ENCODE data around the gene APAF1. TPM values are rescaled to one million over a fixed set of nuclear protein-coding genes. Genes with fewer than 3 reads are reported as not detected.
"Not testable (repeated sequence)": the region's sequence is repeated elsewhere in the genome, so short reads cannot be mapped to it uniquely, and the experiment has no call there.

APAF1 gene
- total and polyA plus RNA-seq, 11 donors = 2.5 to 11.6 (median 3.7) TPM

DNA sequence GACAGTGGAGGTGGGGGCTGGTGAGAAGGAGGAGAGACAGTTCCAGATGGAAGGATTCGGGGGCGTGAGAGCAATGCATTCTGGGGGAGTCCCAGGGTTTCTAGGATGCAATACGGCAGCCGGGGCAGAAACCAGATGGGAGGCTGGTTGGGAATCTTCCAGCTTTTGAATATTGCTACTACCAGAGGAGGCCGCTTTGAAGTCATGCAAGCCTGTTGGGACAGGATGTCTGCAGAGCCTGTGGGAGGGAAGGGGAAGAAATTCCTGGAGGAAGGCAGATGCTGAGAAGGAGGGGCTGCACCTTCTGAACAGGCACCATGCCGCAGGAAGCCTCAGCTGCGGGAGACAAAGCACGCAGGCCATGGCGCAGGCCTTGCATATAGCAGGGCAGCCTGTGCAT is 105.4 kb downstream of the APAF1 start:
- no peak for ATAC-seq
- peaks cover 0 to 14% (median 10%) of the 10 kb centered on the region in 9 donors for H3K27me3 ChIP-seq
- 38 to 64% (median 48%) methylated on average over 5 to 9 of the region's 9 CpGs for WGBS, 4 donors

DNA sequence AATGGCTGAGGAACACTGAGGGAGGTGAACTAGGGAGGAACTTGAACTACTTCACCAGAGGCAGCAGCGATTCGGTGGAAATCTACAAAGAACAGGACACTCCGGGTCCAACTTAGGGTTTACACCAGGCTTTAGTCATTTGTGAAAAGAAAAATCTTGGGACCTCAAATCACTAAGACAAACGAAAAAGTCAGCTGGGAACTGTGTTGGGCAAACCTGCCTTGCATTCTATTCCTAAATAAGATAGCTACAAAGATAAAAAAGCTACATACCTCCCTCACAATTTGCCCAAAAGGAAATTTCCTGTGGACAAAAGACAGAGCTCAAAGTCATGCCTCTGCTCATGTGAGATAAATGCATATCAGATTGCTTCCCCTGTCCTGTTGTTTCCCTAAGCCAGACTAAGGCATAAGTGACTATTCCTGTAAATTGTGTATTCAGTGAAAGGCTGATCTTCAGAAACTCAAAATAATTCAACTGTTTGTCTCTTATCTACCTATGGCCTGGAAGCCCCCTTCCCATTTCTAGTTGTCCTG is 106.6 kb downstream of the APAF1 start:
- no peak overlapping the region for H3K27ac ChIP-seq
- WGBS, 4 donors = 75 to 85% (median 82%) methylated on average over 4 of the region's 4 CpGs
- H3K36me3 ChIP-seq = no peaks in the 10 kb centered on the region
- TF ChIP-seq, protein P1, sequence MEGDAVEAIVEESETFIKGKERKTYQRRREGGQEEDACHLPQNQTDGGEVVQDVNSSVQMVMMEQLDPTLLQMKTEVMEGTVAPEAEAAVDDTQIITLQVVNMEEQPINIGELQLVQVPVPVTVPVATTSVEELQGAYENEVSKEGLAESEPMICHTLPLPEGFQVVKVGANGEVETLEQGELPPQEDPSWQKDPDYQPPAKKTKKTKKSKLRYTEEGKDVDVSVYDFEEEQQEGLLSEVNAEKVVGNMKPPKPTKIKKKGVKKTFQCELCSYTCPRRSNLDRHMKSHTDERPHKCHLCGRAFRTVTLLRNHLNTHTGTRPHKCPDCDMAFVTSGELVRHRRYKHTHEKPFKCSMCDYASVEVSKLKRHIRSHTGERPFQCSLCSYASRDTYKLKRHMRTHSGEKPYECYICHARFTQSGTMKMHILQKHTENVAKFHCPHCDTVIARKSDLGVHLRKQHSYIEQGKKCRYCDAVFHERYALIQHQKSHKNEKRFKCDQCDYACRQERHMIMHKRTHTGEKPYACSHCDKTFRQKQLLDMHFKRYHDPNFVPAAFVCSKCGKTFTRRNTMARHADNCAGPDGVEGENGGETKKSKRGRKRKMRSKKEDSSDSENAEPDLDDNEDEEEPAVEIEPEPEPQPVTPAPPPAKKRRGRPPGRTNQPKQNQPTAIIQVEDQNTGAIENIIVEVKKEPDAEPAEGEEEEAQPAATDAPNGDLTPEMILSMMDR (IDR thresholded peaks at IDR 0.05) = no peak
- TF ChIP-seq POLR2A (IDR thresholded peaks at IDR 0.05) = no peak
- intact Hi-C loops (cut with DNase I) = no loop called here
- no peak overlapping the region for H3K4me3 ChIP-seq
- no peaks in the 10 kb centered on the region for H3K9me3 ChIP-seq
- no peak for ATAC-seq
- no peak for DNase-seq
- H3K4me1 ChIP-seq = no peaks in the 10 kb centered on the region
- H3K27me3 ChIP-seq = peaks cover 0 to 3% (median 0%) of the 10 kb centered on the region in 9 donors

More for the DNA sequence above, 105.4 kb downstream of the APAF1 start:
- no peaks in the 10 kb centered on the region for H3K36me3 ChIP-seq
- TF ChIP-seq, protein P1 (IDR thresholded peaks at IDR 0.05) = no peak
- no peak for TF ChIP-seq POLR2A (IDR thresholded peaks at IDR 0.05)
- peaks cover 0 to 9% (median under 1%) of the 10 kb centered on the region in 12 donors for H3K4me1 ChIP-seq
- no peak for DNase-seq
- no peak overlapping the region for H3K4me3 ChIP-seq
- no peaks in the 10 kb centered on the region for H3K9me3 ChIP-seq
- intact Hi-C loops (cut with DNase I) = no loop called here
- no peak overlapping the region for H3K27ac ChIP-seq

DNA sequence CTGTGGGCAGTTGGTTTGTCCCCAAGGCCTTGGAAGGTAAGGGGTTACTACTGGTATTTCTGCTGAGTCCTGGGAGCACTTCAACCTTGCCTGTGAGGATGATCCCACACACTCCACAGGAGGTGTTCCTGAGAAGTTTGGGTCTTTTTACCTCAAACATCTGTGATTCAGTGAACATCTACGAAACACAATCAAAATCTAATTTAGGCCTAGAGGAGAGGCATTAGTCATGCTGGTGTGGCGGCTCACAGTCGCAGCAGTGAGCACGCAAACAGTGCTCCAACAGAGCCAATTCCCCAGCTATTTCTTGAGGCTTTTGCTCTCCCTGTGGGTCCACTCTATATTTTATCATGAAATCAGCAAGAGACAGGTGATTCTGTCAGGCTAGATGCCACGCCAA is 107.6 kb downstream of the APAF1 start:
- WGBS, 4 donors = 86 to 93% (median 88%) methylated on average over 5 of the region's 5 CpGs
- intact Hi-C loops (cut with DNase I) = no loop called here
- ATAC-seq = no peak

DNA sequence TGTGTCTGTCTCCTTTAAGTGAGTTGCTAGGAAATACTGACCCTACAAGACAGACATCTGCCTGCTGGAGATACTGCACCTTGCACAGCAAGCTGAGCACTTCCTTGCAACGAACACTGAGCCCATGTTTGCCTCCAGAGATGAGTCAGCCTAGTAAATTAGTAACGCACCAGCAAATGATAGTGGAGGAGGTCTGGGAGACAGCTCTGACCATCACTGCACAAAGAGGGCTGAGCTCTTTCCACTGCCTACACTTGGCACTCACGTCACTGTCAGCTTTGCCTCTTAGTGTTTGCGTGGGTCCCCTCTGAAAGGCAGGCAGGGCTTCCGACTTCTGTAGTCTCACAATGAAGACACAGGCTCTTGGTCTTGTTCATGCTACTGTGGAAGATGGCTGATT is 109.0 kb downstream of the APAF1 start:
- Histone ChIP-seq H3K27ac (no peak overlapping the region), H3K9me3 (no peaks in the 10 kb centered on the region), H3K27me3 (no peaks in the 10 kb centered on the region), H3K4me3 (no peak overlapping the region), H3K36me3 (no peaks in the 10 kb centered on the region), H3K4me1 (no peaks in the 10 kb centered on the region)
- 54 to 72% (median 61%) methylated on average over 5 of the region's 5 CpGs for WGBS, 4 donors
- ATAC-seq = no peak
- no peak for DNase-seq
- intact Hi-C loops (cut with DNase I) = no loop called here
- no peak for TF ChIP-seq POLR2A (IDR thresholded peaks at IDR 0.05)
- TF ChIP-seq, protein P1 (IDR thresholded peaks at IDR 0.05) = no peak

More for the DNA sequence above, 107.6 kb downstream of the APAF1 start:
- DNase-seq = no peak
- no peaks in the 10 kb centered on the region for H3K27me3 ChIP-seq
- H3K9me3 ChIP-seq = no peaks in the 10 kb centered on the region
- H3K36me3 ChIP-seq = no peaks in the 10 kb centered on the region
- no peaks in the 10 kb centered on the region for H3K4me1 ChIP-seq
- no peak overlapping the region for H3K4me3 ChIP-seq
- TF ChIP-seq, protein P1 (IDR thresholded peaks at IDR 0.05) = no peak
- TF ChIP-seq POLR2A (IDR thresholded peaks at IDR 0.05) = no peak
- no peak overlapping the region for H3K27ac ChIP-seq

DNA sequence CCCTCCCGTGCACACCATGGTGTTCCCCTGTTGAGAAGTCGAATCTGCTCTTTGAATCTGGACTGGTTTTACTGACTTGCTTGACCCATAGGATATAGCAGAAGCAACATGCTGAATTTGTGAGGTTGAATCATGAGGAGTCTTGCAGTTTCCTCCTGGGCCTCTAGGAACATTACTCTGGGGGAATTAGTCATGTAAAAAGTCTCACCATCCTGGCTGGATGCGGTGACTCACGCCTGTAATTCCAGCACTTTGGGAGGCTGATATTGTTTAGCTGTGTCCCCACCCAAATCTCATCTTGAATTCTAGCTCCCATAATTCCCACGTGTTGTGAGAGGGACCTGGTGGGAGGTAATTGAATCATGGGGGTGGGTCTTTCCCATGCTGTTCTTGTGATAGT is 110.8 kb downstream of the APAF1 start:
- H3K27me3 ChIP-seq; H3K4me3 ChIP-seq; H3K27ac ChIP-seq; H3K4me1 ChIP-seq; H3K36me3 ChIP-seq; ATAC-seq; H3K9me3 ChIP-seq; DNase-seq; intact Hi-C loops (cut with DNase I): not testable (repeated sequence)
- WGBS, 4 donors = 81 to 92% (median 87%) methylated on average over 5 of the region's 5 CpGs
